Esophagus squamous epithelium (tissue), 4 donors: ENCODE data around the gene HAVCR2.

Experiments
- CTCF ChIP-seq, 6 experiments: fragments of 450-650 bp in 4 of 6; fragments of 200-600 bp in 2 of 6; sonication (generic) in 2 of 6; IDR thresholded peaks; one replicate each; pipeline ENCODE4 v1.5.1; 2016 to 2019; ENCODE audit warnings: antibody characterized with exemption in 6 of 6, mild to moderate bottlenecking in 4 of 6, moderate library complexity in 4 of 6
- POLR2A ChIP-seq, 4 donors: fragments of 450-650 bp; IDR thresholded peaks; one replicate each; pipeline ENCODE4 v1.6.1; 2017; ENCODE audit warnings: antibody characterized with exemption in 4 of 4, mild to moderate bottlenecking in 4 of 4, moderate library complexity in 3 of 4

GRCh38 chr5:157115012-157115411 is 6.2 kb upstream of the HAVCR2 start:
- no peak for TF ChIP-seq CTCF (IDR thresholded peaks at IDR 0.05)
- no peak for TF ChIP-seq POLR2A (IDR thresholded peaks at IDR 0.05)
